ENCODE data around the gene HEPACAM. TPM values are rescaled to one million over a fixed set of nuclear protein-coding genes. Genes with fewer than 3 reads are reported as not detected.

Gene HEPACAM
- total RNA-seq, 6 donors from 2014 or later, result 0.14 TPM; not detected in 5

DNA sequence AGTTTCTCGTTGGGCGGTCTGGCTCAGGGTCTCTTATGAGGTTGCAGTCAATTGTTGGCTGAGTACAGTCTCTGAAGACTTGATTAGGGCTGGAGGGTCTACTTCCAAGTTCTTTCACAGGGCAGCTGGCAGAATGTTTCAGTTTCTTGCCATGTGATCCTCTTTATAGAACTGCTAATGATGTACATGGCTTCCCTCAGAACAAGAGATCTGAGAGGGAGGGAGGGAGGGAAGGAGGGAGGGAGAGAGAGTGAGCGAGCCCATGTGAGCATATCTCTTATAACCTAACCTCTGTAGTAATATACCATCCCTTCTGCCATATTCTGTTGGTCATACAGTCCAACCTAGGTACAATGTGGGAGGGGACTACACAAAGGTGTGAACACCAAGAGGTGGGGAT, 15.5 kb upstream of the HEPACAM start:
- TF ChIP-seq EP300 (IDR thresholded peaks at IDR 0.05) (no peak), CTCF (IDR thresholded peaks at IDR 0.05) (no peak), POLR2A (IDR thresholded peaks at IDR 0.05) (no peak), POLR2AphosphoS5 (IDR thresholded peaks at IDR 0.05) (no peak)
- Histone ChIP-seq H3K36me3 (no peaks in the 10 kb centered on the region), H3K4me3 (no peak overlapping the region), H3K9me3 (no peaks in the 10 kb centered on the region), H3K4me1 (peaks cover 5 to 17% (median 9%) of the 10 kb centered on the region in 4 donors), H3K27ac (no peak overlapping the region), H3K27me3 (no peaks in the 10 kb centered on the region)
- DNase-seq (no peak), ATAC-seq (ENCODE audit: low FRiP score in 2 of 2) (no peak)
- 68 to 95% methylated on average over 3 of the region's 3 CpGs for WGBS, 2 donors

DNA sequence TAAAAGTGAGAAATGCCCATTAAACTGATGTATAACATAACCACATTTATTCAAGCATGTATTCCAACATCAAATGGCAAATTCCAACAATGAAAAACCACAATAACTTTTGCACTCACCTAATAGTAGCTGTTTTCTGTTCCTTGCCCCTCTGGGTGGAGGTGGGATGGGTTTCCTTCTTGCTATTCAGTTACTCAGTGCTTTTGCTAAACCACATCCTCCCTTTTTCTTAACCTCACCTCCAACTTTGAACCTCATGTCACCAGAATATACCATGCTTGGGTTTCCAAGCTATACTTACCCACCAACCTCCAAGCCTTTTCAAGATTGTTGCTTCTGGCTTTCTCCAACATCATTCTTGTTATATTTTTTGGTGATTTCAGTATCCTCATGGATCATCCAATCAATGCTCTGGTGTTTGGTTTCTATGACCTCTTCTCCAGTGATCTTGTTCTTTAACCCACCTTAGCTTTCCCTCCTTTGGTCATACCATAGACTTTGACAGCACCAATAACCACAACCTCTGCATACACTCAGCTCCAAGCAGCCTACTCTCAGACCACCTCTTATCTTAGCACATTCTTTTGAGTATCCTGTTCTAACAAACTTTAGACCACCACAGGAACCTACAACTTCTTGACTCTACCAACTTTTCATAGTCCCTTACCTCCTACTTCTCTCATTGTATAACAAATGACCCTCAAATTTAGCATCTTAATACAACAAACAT, 14.9 kb upstream of the HEPACAM start:
- Histone ChIP-seq H3K9me3 (no peaks in the 10 kb centered on the region), H3K36me3 (no peaks in the 10 kb centered on the region), H3K27ac (no peak overlapping the region), H3K4me1 (peaks cover 5 to 17% (median 9%) of the 10 kb centered on the region in 4 donors), H3K27me3 (no peaks in the 10 kb centered on the region), H3K4me3 (no peak overlapping the region)
- no peak for TF ChIP-seq POLR2AphosphoS5 (IDR thresholded peaks at IDR 0.05)
- TF ChIP-seq POLR2A (IDR thresholded peaks at IDR 0.05), result no peak
- no peak for TF ChIP-seq EP300 (IDR thresholded peaks at IDR 0.05)
- ATAC-seq (ENCODE audit: low FRiP score in 2 of 2) (no peak), DNase-seq (no peak)

GRCh38 chr11:124946735-124947141, 10.9 kb upstream of the HEPACAM start:
- no peaks in the 10 kb centered on the region for H3K4me1 ChIP-seq
- DNase-seq (no peak), ATAC-seq (ENCODE audit: low FRiP score in 2 of 2) (no peak)
- H3K9me3 ChIP-seq, result no peaks in the 10 kb centered on the region
- H3K27ac ChIP-seq, result no peak overlapping the region
- no peak overlapping the region for H3K4me3 ChIP-seq
- no peak for TF ChIP-seq POLR2A (IDR thresholded peaks at IDR 0.05)
- TF ChIP-seq POLR2AphosphoS5 (IDR thresholded peaks at IDR 0.05), result no peak
- no peak for TF ChIP-seq EP300 (IDR thresholded peaks at IDR 0.05)
- no peak for TF ChIP-seq CTCF (IDR thresholded peaks at IDR 0.05)
- H3K27me3 ChIP-seq, result no peaks in the 10 kb centered on the region
- H3K36me3 ChIP-seq, result no peaks in the 10 kb centered on the region
- WGBS, 2 donors, result 63 to 74% methylated on average over 2 of the region's 2 CpGs

DNA sequence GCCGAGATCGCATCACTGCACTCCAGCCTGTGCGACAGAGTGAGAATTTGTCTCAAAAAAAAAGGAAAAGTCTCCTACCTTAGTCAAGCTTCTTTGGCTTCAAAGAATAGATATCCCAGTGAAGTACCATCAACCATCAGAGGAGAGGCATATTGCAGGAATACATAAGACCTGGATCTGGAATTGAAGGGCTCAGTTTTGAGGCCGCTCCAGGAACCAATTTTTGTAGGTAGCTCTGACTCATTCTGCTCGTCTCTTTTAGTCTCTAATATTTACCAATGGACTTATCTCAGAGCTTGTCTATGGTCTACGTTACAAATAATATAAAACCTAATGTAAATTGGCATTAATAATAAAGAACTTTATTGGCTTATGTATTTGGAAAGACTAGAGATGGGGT, 10.0 kb upstream of the HEPACAM start:
- Histone ChIP-seq H3K27me3 (no peaks in the 10 kb centered on the region), H3K27ac (no peak overlapping the region), H3K36me3 (no peaks in the 10 kb centered on the region), H3K4me3 (no peak overlapping the region), H3K9me3 (no peaks in the 10 kb centered on the region), H3K4me1 (no peaks in the 10 kb centered on the region)
- WGBS, 2 donors, result 78 to 87% methylated on average over 6 of the region's 6 CpGs
- no peak for TF ChIP-seq POLR2AphosphoS5 (IDR thresholded peaks at IDR 0.05)
- TF ChIP-seq CTCF (IDR thresholded peaks at IDR 0.05), result no peak
- no peak for TF ChIP-seq EP300 (IDR thresholded peaks at IDR 0.05)
- ATAC-seq (ENCODE audit: low FRiP score in 2 of 2) (no peak), DNase-seq (no peak)

- H3K36me3 ChIP-seq, result no peaks in the 10 kb centered on the region
- ATAC-seq (ENCODE audit: low FRiP score in 2 of 2) (no peak), DNase-seq (no peak)
- no peak overlapping the region for H3K27ac ChIP-seq
- no peaks in the 10 kb centered on the region for H3K27me3 ChIP-seq
- WGBS, 2 donors, result 71 to 89% methylated on average over 3 of the region's 3 CpGs
- no peak overlapping the region for H3K4me3 ChIP-seq
- TF ChIP-seq EP300 (IDR thresholded peaks at IDR 0.05), result no peak
- no peak for TF ChIP-seq POLR2AphosphoS5 (IDR thresholded peaks at IDR 0.05)
- no peak for TF ChIP-seq POLR2A (IDR thresholded peaks at IDR 0.05)
- TF ChIP-seq CTCF (IDR thresholded peaks at IDR 0.05), result no peak
- H3K4me1 ChIP-seq, result no peaks in the 10 kb centered on the region
- H3K9me3 ChIP-seq, result no peaks in the 10 kb centered on the region
Observed at GRCh38 chr11:124944565-124944964, 8.7 kb upstream of the HEPACAM start.

Data from upper lobe of left lung (tissue), 6 donors.